Measurements from ENCODE around the gene ETAA1.

Gene ETAA1

DNA sequence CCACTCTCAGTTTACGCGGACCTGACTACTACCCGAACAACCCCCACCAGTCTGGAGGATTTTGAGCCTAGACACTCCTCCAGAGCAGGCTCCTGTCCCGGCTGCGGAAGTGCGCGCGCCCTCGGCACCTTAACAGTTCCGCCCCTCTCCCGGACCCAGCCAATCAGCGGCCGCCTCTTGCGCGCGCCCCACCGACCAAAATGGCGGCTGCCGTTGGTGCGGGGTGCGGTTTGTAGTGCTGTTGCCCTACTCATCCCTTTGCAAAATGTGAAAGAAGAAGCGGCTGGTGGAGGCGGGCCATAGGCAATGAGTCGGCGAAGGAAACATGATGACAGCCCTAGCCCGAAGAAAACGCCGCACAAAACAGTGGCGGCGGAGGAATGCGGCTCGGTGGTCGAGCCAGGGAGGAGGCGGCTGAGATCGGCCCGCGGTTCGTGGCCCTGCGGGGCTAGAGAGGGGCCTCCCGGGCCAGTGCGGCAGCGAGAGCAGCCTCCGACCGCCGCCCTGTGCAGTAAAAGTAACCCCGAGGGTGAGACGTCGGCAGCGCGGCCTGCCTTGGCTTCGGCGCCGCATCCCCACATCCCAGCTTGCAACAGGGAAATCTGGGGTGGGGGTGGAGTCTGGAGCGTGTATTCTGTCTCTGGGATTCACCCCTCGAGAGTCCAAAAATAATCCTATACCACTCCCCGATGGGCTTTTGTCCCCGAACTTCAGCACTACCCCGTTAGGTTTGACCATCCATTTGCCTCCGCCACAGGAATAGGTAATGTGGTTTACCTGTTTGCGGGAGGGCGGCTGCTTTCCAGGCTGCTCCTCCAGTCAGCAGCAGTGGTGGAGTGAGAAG lies at the start of gene ETAA1:
ETAA1 (plus strand) TSS at position 191 of the 844 bp plus-strand sequence; CDS start at position 307, 116 bp downstream.
- POLR2A ChIA-PET (ENCODE audit: low non-redundant PET) = interaction anchor here (0.5 to 0.6 kb wide), 4 partner anchors 11 to 1747 kb away, joined by 3 to 11 read pairs (median 4); no protein-coding TSS in a partner anchor
- H3K27ac ChIP-seq = peak within 1 kb of the TSS; percentile 90
- peak; percentile 97 for DNase-seq (ENCODE audit: low spot score)
- TF ChIP-seq, protein P1, sequence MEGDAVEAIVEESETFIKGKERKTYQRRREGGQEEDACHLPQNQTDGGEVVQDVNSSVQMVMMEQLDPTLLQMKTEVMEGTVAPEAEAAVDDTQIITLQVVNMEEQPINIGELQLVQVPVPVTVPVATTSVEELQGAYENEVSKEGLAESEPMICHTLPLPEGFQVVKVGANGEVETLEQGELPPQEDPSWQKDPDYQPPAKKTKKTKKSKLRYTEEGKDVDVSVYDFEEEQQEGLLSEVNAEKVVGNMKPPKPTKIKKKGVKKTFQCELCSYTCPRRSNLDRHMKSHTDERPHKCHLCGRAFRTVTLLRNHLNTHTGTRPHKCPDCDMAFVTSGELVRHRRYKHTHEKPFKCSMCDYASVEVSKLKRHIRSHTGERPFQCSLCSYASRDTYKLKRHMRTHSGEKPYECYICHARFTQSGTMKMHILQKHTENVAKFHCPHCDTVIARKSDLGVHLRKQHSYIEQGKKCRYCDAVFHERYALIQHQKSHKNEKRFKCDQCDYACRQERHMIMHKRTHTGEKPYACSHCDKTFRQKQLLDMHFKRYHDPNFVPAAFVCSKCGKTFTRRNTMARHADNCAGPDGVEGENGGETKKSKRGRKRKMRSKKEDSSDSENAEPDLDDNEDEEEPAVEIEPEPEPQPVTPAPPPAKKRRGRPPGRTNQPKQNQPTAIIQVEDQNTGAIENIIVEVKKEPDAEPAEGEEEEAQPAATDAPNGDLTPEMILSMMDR (conservative IDR thresholded peaks at IDR 0.05; ENCODE audit: low read depth) = no peak
- CTCF ChIA-PET = interaction anchor here (0.8 kb wide), 1 partner anchor 50 kb away, joined by 6 read pairs; no protein-coding TSS in a partner anchor

DNA sequence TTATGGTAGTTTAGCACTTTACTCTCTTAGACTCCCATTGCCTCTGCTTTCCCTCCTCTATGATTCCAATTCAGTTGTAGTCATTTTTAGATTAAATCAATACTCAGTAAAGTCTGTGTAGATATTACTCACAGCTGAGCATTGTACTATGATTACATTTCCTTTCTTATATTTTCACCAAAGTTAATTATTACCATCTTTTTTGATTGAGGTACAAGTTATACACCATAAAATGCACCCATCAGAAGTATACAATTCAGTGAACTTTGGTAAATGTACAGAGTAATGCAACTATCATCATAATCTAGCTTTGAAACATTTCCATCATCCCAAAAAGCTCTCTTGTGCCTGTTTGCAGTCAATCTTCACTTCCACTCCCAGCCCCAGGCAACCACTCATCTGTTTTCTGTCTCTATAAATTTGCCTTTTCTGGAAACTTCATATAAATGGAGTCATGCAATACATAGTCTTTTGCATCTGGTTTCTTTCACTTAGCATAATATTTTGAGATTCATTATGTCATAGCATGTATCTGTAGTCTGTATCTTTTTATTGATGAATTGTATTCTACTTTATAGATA lies 30.2 kb upstream of the ETAA1 start:
- TF ChIP-seq, protein P1 (conservative IDR thresholded peaks at IDR 0.05; ENCODE audit: low read depth) = no peak
- POLR2A ChIA-PET (ENCODE audit: low non-redundant PET) = no interaction called here
- no peak overlapping the region for H3K27ac ChIP-seq
- no peak for DNase-seq (ENCODE audit: low spot score)
- CTCF ChIA-PET = interaction anchor here (0.6 kb wide), 2 partner anchors 20 to 664 kb away, joined by 3 to 5 read pairs; no protein-coding TSS in a partner anchor

DNA sequence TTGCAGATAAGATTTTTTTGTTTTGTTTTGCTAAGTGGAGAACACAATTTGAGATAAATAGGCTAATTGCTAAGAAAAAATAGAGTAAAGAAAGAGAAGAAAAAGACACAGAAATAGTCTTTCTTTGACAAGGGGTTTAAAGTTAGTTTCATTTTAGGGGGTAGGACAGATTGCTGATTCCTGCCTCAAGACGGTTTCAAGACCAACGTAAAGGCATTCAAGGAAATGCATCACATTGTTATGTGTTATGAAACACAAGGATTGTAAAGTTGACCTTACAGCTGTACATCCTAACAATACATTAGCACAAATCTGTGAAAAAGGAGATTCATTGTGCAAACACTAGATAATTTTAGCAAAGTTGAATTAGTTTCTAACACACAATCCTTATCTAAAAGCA lies 22.7 kb upstream of the ETAA1 start:
- no peak overlapping the region for H3K27ac ChIP-seq
- no peak for DNase-seq (ENCODE audit: low spot score)
- ChIA-PET POLR2A (ENCODE audit: low non-redundant PET) (no interaction called here), CTCF (no interaction called here)
- TF ChIP-seq, protein P1 (conservative IDR thresholded peaks at IDR 0.05; ENCODE audit: low read depth) = no peak

DNA sequence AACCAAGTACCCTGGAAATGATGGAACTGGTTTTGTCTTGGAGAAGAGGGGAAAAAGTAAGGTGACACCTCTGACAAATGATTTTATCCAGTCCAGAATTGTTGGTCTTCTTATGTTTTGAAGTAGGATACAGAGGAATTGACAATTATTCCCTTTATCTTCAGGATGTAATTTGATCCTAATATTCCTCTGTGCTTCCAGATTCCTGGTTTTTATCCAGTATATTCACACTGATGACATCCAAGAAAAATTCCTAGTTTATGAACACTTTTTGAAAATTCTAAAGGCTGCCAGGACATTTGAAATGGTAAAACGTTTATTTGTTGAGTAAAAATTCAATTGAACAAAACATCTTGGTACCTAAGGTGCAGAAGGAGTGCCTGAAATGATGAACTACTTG lies 22.2 kb upstream of the ETAA1 start:
- POLR2A ChIA-PET (ENCODE audit: low non-redundant PET) = no interaction called here
- no peak overlapping the region for H3K27ac ChIP-seq
- no peak for DNase-seq (ENCODE audit: low spot score)
- CTCF ChIA-PET = no interaction called here
- TF ChIP-seq, protein P1 (conservative IDR thresholded peaks at IDR 0.05; ENCODE audit: low read depth) = no peak

DNA sequence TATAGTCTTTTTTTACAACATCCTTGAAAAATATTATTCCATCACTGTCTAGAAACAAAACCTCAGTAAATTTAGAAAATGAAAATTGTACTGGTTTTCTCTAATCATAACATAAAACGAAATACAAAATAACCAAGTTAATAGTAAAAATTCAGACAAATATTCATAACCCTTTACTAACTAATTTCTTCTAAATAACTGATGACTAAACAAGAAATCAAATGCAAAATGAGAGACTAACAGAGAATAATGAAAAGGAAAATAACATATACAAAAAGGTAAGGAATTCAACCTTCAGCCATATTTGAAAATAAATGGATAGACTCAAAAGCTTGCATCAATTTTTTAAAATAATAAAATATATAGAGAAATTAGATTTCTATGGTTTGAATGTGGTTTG lies 18.6 kb upstream of the ETAA1 start:
- POLR2A ChIA-PET (ENCODE audit: low non-redundant PET) = no interaction called here
- TF ChIP-seq, protein P1 (conservative IDR thresholded peaks at IDR 0.05; ENCODE audit: low read depth) = no peak
- no peak overlapping the region for H3K27ac ChIP-seq
- no peak for DNase-seq (ENCODE audit: low spot score)
- CTCF ChIA-PET = interaction anchor here (0.6 to 0.9 kb wide), 2 partner anchors 13 to 653 kb away, joined by 3 to 4 read pairs; no protein-coding TSS in a partner anchor

DNA sequence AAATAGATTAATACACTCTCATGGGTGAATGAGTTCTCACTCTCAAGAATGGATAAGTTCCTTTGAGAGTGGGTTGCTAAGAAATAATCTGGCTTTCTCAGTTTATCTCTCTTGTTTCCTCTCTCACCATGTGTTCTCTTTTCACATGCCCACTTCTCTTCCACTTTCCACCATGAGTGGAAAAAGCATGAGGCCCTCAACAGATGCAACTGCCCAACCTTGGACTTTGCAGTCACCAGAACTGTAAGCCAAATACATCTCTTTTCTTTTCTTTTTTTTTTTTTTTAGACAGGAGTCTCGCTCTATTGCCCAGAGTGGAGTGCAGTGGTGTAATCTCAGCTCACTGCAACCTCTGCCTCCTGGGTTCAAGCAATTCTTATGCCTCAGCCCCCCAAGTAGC lies 18.1 kb upstream of the ETAA1 start:
- ChIA-PET POLR2A (ENCODE audit: low non-redundant PET) (no interaction called here), CTCF (interaction anchor here (0.6 kb wide), 1 partner anchor 653 kb away, joined by 3 read pairs; no protein-coding TSS in a partner anchor)
- DNase-seq (ENCODE audit: low spot score) = no peak
- TF ChIP-seq, protein P1 (conservative IDR thresholded peaks at IDR 0.05; ENCODE audit: low read depth) = no peak
- H3K27ac ChIP-seq = no peak overlapping the region
